Neural progenitor cell (in vitro differentiated cells): ENCODE measurements around the gene GABBR2. TPM values are rescaled to one million over a fixed set of nuclear protein-coding genes. Genes with fewer than 3 reads are reported as not detected.

ENCODE experiments used
- DNase-seq: peaks from one replicate; pipeline ENCODE4 v3.0.0-alpha.2; 2016; ENCODE audit warnings: low spot score
- H2AFZ ChIP-seq: fragments of 200-600 bp; sonication (generic); replicated peaks from 2 replicates; pipeline ENCODE4 v1.6.1; 2016; ENCODE audit warnings: antibody characterized with exemption
- H3F3A ChIP-seq: fragments of 200-600 bp; sonication (generic); 2 replicates; pipeline ENCODE4 v1.6.1; 2016; ENCODE audit warnings: antibody characterized with exemption, low read depth
- H3K27ac ChIP-seq: fragments of 200-600 bp; sonication (generic); 2 replicates; pipeline ENCODE4 v1.5.1; 2016; ENCODE audit warnings: mild to moderate bottlenecking
- H3K27me3 ChIP-seq: fragments of 200-600 bp; sonication (generic); 2 replicates; pipeline ENCODE4 v1.6.1; 2016; ENCODE audit warnings: mild to moderate bottlenecking, moderate library complexity
- H3K36me3 ChIP-seq: fragments of 200-600 bp; sonication (generic); 2 replicates; pipeline ENCODE4 v1.5.1; 2016
- H3K4me1 ChIP-seq: fragments of 200-600 bp; sonication (generic); 2 replicates; pipeline ENCODE4 v1.6.1; 2016; ENCODE audit warnings: mixed run types
- H3K4me2 ChIP-seq: fragments of 200-600 bp; sonication (generic); 2 replicates; pipeline ENCODE4 v1.6.1; 2016
- H3K4me3 ChIP-seq: fragments of 200-600 bp; sonication (generic); 2 replicates; pipeline ENCODE4 v1.5.1; 2016
- H3K79me2 ChIP-seq: fragments of 200-600 bp; sonication (generic); 2 replicates; pipeline ENCODE4 v1.6.1; 2016; ENCODE audit warnings: low read depth
- H3K9ac ChIP-seq: fragments of 200-600 bp; sonication (generic); 2 replicates; pipeline ENCODE4 v1.6.1; 2016
- H3K9me3 ChIP-seq: fragments of 200-600 bp; sonication (generic); 2 replicates; pipeline ENCODE4 v1.5.1; 2016; ENCODE audit warnings: low read depth
- H4K20me1 ChIP-seq: fragments of 200-600 bp; sonication (generic); 2 replicates; pipeline ENCODE4 v1.6.1; 2016; ENCODE audit warnings: low read depth
- H3K27ac Mint-ChIP-seq: 3 replicates; pipeline ENCODE4 v1.8.0; 2021; ENCODE audit warnings: mixed read lengths
- H3K27me3 Mint-ChIP-seq: 2 replicates; pipeline ENCODE4 v1.8.0; 2022; ENCODE audit warnings: low read depth, mild to moderate bottlenecking, inconsistent platforms, moderate library complexity, mixed read lengths; ENCODE audit not compliant: insufficient read depth
- H3K36me3 Mint-ChIP-seq: 3 replicates; pipeline ENCODE4 v1.8.0; 2021; ENCODE audit warnings: mixed read lengths
- H3K4me1 Mint-ChIP-seq: 3 replicates; pipeline ENCODE4 v1.8.0; 2021; ENCODE audit warnings: mixed read lengths
- H3K4me3 Mint-ChIP-seq: 3 replicates; pipeline ENCODE4 v1.8.0; 2021; ENCODE audit warnings: mild to moderate bottlenecking, moderate library complexity, mixed read lengths
- H3K9me3 Mint-ChIP-seq: 3 replicates; pipeline ENCODE4 v1.8.0; 2020; ENCODE audit warnings: mixed read lengths
- CTCF ChIP-seq: fragments of 200-600 bp; sonication (generic); IDR thresholded peaks from 2 replicates; pipeline ENCODE4 v1.5.1; 2017; ENCODE audit warnings: antibody characterized with exemption, mild to moderate bottlenecking
- EZH2 ChIP-seq: fragments of 200-600 bp; sonication (generic); IDR thresholded peaks from 2 replicates; pipeline ENCODE4 v1.6.1; 2017; ENCODE audit warnings: antibody characterized with exemption, mild to moderate bottlenecking, moderate library complexity
- EZH2phosphoT487 ChIP-seq: fragments of 200-600 bp; sonication (generic); IDR thresholded peaks from 2 replicates; pipeline ENCODE4 v1.6.1; 2017; ENCODE audit warnings: antibody characterized with exemption
- total RNA-seq: library from RNA; depleted of rRNA; stranded (reverse); fragments of >200 nt; gene quantifications from 2 replicates; pipeline ENCODE4 v1.2.3, GENCODE V29; 2015; ENCODE audit warnings: low replicate concordance

The GABBR2 gene
- total RNA-seq, 1 donor from 2014 or later = not detected

- Histone ChIP-seq H3K4me2 (no peak overlapping the region), H3K27ac (no peak overlapping the region), H3K4me1 (no peaks in the 10 kb centered on the region), H3K9ac (no peak overlapping the region), H3K27me3 (no peaks in the 10 kb centered on the region), H3K79me2 (no peaks in the 10 kb centered on the region), H3K9me3 (no peaks in the 10 kb centered on the region), H2AFZ (no peak overlapping the region), H3F3A (no peaks in the 10 kb centered on the region), H4K20me1 (no peaks in the 10 kb centered on the region), H3K36me3 (no peaks in the 10 kb centered on the region), H3K4me3 (no peak overlapping the region)
- Mint-ChIP-seq H3K9me3 (no peaks in the 10 kb centered on the region), H3K4me3 (no peak overlapping the region), H3K27ac (no peak overlapping the region), H3K4me1 (peaks cover 10% of the 10 kb centered on the region), H3K36me3 (no peaks in the 10 kb centered on the region), H3K27me3 (peaks cover 16% of the 10 kb centered on the region)
- TF ChIP-seq EZH2 (no peak), CTCF (no peak), EZH2phosphoT487 (no peak)
- no peak for DNase-seq
These were observed 18.0 kb downstream of the GABBR2 start for GRCh38 chr9:98690686-98691085.

GRCh38 chr9:98688710-98689495, 19.8 kb downstream of the GABBR2 start:
- no peaks in the 10 kb centered on the region for H3K27me3 ChIP-seq
- Mint-ChIP-seq H3K9me3 (no peaks in the 10 kb centered on the region), H3K4me3 (no peak overlapping the region), H3K4me1 (peaks cover 8% of the 10 kb centered on the region), H3K27ac (no peak overlapping the region), H3K36me3 (no peaks in the 10 kb centered on the region), H3K27me3 (peaks cover 14% of the 10 kb centered on the region)
- H3K27ac ChIP-seq = no peak overlapping the region
- TF ChIP-seq CTCF (no peak), EZH2 (no peak), EZH2phosphoT487 (no peak)
- H4K20me1 ChIP-seq = no peaks in the 10 kb centered on the region
- no peak overlapping the region for H3K9ac ChIP-seq
- no peak overlapping the region for H3K4me2 ChIP-seq
- H2AFZ ChIP-seq = no peak overlapping the region
- H3K9me3 ChIP-seq = no peaks in the 10 kb centered on the region
- H3K4me1 ChIP-seq = no peaks in the 10 kb centered on the region
- no peak overlapping the region for H3K4me3 ChIP-seq
- H3K36me3 ChIP-seq = no peaks in the 10 kb centered on the region
- H3K79me2 ChIP-seq = no peaks in the 10 kb centered on the region
- H3F3A ChIP-seq = no peaks in the 10 kb centered on the region
- no peak for DNase-seq

GRCh38 chr9:98687911-98688310, 20.8 kb downstream of the GABBR2 start:
- Mint-ChIP-seq H3K9me3 (no peaks in the 10 kb centered on the region), H3K4me1 (peaks cover 6% of the 10 kb centered on the region), H3K27me3 (peaks cover 11% of the 10 kb centered on the region), H3K36me3 (no peaks in the 10 kb centered on the region), H3K4me3 (no peak overlapping the region), H3K27ac (no peak overlapping the region)
- Histone ChIP-seq H3K4me1 (no peaks in the 10 kb centered on the region), H3K27me3 (no peaks in the 10 kb centered on the region), H3K27ac (no peak overlapping the region), H2AFZ (no peak overlapping the region), H3F3A (no peaks in the 10 kb centered on the region), H3K4me2 (no peak overlapping the region), H4K20me1 (no peaks in the 10 kb centered on the region), H3K4me3 (no peak overlapping the region), H3K36me3 (no peaks in the 10 kb centered on the region), H3K9me3 (no peaks in the 10 kb centered on the region), H3K79me2 (no peaks in the 10 kb centered on the region), H3K9ac (no peak overlapping the region)
- TF ChIP-seq EZH2phosphoT487 = no peak
- no peak for TF ChIP-seq EZH2
- no peak for TF ChIP-seq CTCF
- DNase-seq = no peak
